Measurements from ENCODE around the gene ITSN1.

The ITSN1 gene

DNA sequence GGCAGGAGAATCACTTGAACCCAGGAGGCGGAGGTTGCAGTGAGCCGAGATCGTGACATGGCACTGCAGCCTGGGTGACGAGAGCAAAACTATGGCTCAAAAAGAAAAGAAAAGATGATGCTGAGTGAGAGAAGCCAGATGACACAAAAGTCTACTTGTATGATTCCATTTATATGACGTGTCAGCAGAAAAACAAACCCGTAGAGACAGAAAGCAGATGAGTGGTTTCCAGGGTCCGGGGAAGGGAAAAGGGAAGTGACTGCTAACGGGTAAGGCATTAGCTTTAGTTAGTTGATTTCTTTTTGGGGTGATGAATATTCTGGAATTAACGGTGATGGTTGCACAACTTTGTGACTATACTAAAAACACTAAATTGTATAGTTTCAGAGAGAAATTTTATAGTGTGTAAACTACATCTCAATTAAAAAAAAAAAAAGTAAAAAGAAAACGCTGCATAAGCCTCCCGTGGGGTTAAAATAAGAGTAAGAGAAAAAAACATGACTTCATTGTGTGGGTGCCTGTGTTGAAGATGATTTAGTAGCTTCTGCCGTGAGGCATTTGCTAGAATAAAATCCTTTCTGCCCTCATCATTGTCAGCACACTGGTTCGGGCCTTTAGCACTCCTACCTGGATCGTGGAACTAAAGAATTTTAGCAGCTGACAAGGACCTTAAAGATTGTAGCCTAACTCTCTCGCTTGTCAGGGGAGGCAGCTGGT is 298.0 kb downstream of the ITSN1 start:
- DNase-seq, result no peak

- DNase-seq, result no peak
Observed at GRCh38 chr21:33940881-33941245, 298.6 kb downstream of the ITSN1 start.

DNA sequence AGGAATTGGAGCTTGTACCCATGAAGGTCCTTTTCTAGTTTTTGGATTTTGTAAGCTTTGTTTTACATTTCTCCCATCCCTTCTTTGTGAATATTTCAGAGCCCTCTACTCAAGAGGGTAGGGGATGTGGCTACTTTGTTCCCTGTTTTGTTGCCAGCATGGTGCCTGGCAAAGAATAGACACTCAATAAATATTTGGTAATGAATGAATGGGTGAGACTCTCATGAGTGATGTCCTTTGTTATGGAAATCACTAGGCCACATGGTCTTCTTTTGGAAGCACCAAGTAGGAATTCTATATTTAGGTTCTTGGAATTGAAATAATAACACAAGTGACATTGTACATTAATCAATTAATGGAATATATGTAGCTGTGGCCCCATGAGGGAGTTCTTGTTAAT is 300.1 kb downstream of the ITSN1 start:
- no peak for DNase-seq

GRCh38 chr21:33943293-33943692 is 301.0 kb downstream of the ITSN1 start:
- no peak for DNase-seq

GRCh38 chr21:33944185-33944763 is 302.0 kb downstream of the ITSN1 start:
- no peak for DNase-seq

DNA sequence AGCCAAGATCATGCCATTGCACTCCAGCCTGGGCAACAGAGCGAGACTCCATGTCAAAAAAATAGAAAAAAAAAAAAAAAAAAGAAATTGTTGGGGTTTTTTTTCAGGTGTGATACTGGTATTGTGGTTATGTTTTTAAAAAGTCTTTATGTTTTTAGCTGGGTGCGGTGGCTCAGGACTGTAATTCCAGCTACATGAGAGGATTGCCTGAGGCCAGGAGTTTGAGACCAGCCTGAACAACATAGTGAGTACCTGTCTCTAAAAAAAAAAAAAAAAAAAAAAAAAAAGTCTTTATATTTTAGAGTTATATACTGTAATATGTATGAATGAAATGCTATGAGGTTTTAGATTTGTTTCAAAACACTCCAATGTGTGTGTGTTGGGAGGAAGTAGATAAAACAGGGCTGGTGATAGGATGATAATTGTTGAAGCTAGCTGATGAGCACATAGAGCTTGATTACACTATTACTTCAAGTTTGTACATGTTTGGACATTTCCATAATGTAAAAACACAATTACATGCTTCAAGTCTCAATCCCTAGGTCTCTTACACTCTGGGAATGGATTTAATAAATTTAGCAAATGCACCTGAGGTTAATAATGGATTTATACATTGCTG is 303.5 kb downstream of the ITSN1 start:
- DNase-seq, result no peak

- peak; percentile 95 for DNase-seq
Observed at GRCh38 chr21:33947451-33948095, 305.3 kb downstream of the ITSN1 start.

GRCh38 chr21:33948096-33948950 is 306.0 kb downstream of the ITSN1 start:
- DNase-seq, result peak; percentile 95

DNA sequence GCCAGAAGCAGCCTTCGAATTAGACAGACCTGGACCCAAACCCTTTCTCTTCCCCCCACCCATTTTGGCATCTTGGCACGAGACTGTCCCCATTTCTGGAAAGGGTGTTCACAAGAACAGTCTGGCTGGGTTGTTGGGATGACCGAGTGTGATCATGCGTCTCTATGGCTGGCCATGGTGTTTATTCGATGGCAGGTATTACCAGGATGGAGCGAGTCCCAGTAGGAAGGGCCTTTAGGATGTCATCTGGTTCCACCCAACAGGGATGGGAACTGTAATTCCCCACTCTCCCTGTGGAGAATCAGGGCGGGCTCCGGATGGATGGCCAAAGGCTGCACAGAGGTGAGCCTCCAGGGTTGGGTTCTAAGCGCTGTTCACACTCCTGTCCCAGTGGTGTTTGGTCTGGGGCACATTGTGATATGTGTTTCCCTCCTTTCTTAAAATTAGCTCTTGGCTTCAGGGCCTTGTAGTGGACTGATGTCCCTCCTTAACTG is 306.7 kb downstream of the ITSN1 start:
- no peak for DNase-seq

All from activated CD4-positive, alpha-beta T cell treated with anti-CD3 and anti-CD28 coated beads, Interleukin-2, amount 50 U/mL, for 16 hours (primary cell).